GM21786 (cell line): Measurements from ENCODE around the gene FBXO27.
"Not testable (repeated sequence)": the region's sequence is repeated elsewhere in the genome, so short reads cannot be mapped to it uniquely, and the experiment has no call there.

ENCODE experiments used
- ATAC-seq: cut with Tn5 transposase; IDR thresholded peaks from one replicate; pipeline ENCODE4 v1.9.1; 2021; ENCODE audit not compliant: unreplicated experiment

FBXO27 gene

GRCh38 chr19:39045506-39045905, 13.2 kb upstream of the FBXO27 start:
- ATAC-seq, result no peak

- no peak for ATAC-seq
These were observed 5.7 kb upstream of the FBXO27 start for GRCh38 chr19:39038098-39038497.

- no peak for ATAC-seq
These were observed 4.8 kb upstream of the FBXO27 start for GRCh38 chr19:39037194-39037593.

- ATAC-seq, result no peak
These were observed 4.2 kb upstream of the FBXO27 start for GRCh38 chr19:39036581-39036980.

- ATAC-seq, result peak; percentile 50
These were observed 834 bp downstream of the FBXO27 start for GRCh38 chr19:39031368-39032062.

GRCh38 chr19:39030854-39031367, 1.4 kb downstream of the FBXO27 start:
- ATAC-seq, result no peak

- no peak for ATAC-seq
These were observed 7.3 kb downstream of the FBXO27 start for GRCh38 chr19:39024875-39025641.

GRCh38 chr19:39021063-39021462, 11.3 kb downstream of the FBXO27 start:
- no peak for ATAC-seq

GRCh38 chr19:39017646-39018045, 14.7 kb downstream of the FBXO27 start:
- no peak for ATAC-seq

GRCh38 chr19:39017026-39017425, 15.3 kb downstream of the FBXO27 start:
- ATAC-seq, result no peak

- no peak for ATAC-seq
These were observed 18.3 kb downstream of the FBXO27 start for GRCh38 chr19:39014037-39014436.

GRCh38 chr19:39009001-39009400, 23.3 kb downstream of the FBXO27 start:
- no peak for ATAC-seq

- ATAC-seq, result no peak
These were observed 24.2 kb downstream of the FBXO27 start for GRCh38 chr19:39008137-39008536.

- no peak for ATAC-seq
These were observed 25.3 kb downstream of the FBXO27 start for GRCh38 chr19:39007096-39007495.

GRCh38 chr19:39004403-39004802, 27.9 kb downstream of the FBXO27 start:
- ATAC-seq, result no peak

GRCh38 chr19:39003796-39004195, 28.6 kb downstream of the FBXO27 start:
- no peak for ATAC-seq

- no peak for ATAC-seq
These were observed 29.2 kb downstream of the FBXO27 start for GRCh38 chr19:39003188-39003587.

GRCh38 chr19:39001041-39001440, 31.3 kb downstream of the FBXO27 start:
- ATAC-seq, result no peak

GRCh38 chr19:38997576-38997975, 34.8 kb downstream of the FBXO27 start:
- not testable (repeated sequence) for ATAC-seq

GRCh38 chr19:38993271-38993670, 39.1 kb downstream of the FBXO27 start:
- no peak for ATAC-seq

GRCh38 chr19:38990949-38991697, 41.2 kb downstream of the FBXO27 start:
- no peak for ATAC-seq

- ATAC-seq, result not testable (repeated sequence)
These were observed 42.7 kb downstream of the FBXO27 start for GRCh38 chr19:38989614-38990013.
